ENCODE measurements around the gene MAML2.
A peak's percentile ranks its signal among the peaks of the same experiment; 100 is the strongest.
"Not testable (repeated sequence)": the region's sequence is repeated elsewhere in the genome, so short reads cannot be mapped to it uniquely, and the experiment has no call there.

Gene MAML2

DNA sequence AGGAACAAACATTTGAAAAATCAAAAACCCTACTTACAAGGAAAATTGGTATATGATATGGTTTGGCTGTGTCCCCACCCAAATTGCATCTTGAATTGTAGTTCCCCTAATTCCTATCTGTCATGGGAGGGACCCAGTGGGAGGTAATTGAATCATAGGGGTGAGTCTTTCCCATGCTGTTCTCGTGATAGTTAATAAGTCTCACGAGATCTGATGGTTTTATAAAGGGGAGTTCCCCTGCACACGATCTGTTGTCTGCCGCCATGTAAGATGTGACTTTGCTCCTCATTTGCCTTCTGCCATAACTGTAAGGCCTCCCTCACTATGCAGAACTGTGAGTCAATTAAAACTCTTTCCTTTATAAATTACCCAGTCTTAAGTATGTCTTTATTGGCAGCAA is 74.5 kb downstream of the MAML2 start:
- not testable (repeated sequence) for DNase-seq (ENCODE audit: low read depth)

DNA sequence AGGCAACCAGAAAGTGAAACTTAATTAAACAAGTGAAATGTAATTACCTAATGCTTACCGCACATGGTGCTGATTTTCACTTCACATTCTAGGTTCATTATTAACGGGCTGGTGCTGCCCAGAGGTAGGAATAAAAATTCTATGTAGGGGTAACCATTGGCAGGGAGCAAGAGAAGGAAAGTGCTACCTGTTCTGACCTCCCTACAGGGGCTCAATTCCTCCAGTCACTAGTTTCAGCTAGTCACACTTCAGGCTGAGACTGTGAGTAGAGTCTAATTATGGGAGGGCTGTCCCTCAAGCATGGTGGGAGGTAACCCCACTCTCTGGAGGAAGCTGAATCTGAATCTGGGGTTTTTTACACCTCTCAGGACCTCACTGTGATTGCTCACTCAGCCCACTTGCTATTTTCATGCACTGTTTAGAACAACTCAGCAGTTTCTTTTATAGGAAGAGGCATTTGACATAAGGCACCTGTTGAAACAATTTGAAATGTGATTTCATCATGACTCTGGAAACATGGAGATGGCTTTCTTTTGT is 75.4 kb downstream of the MAML2 start:
- no peak for DNase-seq (ENCODE audit: low read depth)

DNA sequence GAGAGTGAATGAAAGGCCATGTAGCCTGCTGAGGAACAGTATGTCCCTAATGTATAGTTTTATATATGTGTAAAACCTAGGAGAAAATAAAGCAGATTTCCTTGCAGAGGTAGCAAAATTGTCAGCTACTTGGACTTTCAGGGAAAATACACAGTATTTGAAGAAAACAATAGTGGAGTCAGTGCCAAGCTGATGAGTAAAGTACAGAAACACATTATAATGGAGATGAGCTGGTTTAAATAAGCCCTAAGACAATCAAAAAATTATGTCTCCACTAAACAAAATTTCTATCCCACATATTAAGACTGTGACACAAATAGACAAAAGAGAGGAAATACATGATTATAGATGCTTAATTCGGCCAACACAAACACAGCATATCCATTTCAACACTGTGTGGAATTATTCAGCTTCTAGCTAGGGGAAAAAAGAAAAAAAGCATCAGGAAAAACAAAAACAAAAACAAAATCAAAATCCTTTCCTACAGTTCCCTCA is 75.9 kb downstream of the MAML2 start:
- DNase-seq (ENCODE audit: low read depth) = no peak

DNA sequence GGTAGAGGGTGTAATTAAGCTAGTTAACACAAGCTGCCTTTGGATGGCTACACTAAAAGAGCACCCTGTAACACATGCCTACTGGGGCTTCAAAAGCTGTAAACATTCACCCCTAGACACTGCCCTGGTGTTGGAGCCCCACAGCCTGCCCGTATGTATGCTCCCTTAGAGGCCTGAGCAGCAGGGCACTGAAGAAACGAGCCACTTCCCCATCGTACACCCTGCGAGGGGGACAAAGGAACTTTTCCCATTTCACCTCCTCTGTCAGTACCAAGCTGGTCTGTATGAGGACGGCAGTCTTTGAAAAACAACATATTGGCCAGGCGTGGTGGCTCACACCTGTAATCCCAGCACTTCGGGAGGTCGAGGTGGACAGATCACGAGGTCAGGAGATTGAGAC is 77.0 kb downstream of the MAML2 start:
- DNase-seq (ENCODE audit: low read depth) = no peak

DNA sequence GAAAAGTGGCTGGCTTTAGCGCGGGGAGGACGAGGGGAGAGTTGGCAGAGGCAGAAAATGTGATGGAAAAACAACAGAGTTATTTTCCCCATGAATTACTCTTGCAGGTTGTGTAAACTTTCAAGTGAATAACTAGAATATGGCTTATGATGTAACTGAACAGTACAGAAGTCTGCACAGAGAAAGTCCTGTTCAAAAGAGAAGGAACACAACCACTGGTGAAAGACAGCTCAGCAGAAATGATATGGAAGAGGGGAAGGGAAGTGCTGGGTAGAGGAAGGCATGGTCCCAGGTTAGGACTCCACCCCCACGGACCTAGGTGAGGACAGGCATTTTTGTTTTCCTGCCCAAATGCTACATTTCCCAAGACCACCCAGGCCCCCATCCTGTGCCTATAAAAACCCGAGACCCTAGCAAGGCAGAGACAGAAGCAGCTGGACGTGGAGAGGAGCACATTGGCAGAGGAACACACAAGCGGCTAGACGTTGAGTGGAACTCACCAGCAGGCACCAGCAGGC is 77.7 kb downstream of the MAML2 start:
- peak; percentile 49 for DNase-seq (ENCODE audit: low read depth)

DNA sequence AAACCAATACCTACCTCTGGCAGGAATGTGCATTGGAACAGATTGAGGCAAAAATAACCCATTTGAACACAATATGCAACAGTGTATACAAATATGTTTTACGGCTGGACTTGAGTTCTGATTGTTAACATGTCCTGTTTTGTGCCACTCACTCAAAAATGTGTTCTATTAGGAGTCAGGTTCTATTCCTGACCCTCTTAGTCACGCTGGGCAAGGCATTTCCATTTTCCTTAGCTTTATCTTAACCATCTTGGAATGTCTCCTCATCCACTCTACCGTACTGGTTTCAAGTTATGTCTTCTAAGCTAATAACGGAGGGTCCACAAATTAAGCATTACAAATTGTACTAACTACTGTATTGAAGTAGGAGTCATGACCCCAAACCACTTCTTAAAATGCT is 78.6 kb downstream of the MAML2 start:
- peak; percentile 62 for DNase-seq (ENCODE audit: low read depth)

DNA sequence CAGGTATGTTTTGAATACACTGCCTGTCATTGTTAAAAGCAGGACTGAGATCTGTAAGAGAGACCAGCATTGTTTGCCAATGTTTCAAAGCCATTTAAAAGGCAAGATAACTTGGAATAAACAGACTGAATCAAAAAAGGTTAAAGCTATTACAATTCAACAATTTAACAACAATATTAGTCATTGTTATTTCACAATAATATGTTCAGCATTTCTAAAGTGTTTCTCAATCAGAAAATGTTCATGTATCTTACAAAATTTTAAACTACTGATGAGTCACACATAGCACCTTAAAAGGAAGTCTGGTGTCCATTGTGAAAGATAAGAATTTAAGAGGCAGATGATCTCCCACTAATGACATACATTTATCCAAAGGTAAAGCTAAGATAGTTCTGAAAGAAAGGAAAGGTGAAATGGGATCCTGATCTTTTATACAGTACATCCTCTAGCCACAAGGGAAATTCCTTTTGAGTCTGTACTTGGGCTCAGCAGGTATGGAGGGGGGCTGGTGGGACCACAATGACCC is 79.7 kb downstream of the MAML2 start:
- DNase-seq (ENCODE audit: low read depth) = peak; percentile 92

DNA sequence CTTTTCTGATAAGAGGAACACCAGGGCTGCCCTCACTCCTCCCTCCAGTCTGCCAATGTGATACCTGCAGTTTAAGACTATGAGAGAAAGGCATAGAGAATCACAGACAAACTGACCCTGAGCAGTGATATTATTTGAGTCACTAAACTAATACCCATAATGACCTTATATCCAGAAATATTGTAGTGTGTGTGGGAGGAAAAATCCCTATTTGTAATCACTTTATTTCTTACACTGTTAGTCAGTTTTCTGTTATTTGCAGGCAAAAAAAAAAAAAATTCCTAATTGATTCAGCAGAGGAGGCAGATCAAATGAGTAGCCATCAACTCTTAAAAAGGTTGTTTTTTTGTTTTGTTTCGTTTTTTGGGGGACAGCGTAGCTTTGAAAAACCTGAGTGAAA is 82.5 kb downstream of the MAML2 start:
- no peak for DNase-seq (ENCODE audit: low read depth)

DNA sequence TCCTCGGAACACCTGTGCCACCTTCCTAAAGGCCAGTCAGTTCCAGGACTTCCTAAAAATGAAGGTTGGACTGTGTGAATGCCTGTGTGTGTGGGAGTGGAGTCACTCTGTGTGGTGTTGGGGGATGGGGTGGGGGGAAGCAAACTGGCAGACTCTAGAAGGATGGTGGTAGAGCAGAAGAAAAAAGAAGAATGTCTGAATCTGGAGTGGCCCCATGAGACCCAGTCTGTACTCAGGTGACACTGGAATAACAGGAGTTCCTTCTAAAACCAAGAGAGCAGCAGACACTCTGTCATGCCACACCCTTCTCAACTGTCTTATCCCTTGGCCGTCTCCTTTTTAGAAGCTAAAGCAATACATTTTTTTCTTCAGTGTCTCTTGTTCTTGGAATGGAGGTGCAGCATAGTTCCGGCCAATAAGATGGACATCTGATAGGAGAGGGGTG is 82.9 kb downstream of the MAML2 start:
- no peak for DNase-seq (ENCODE audit: low read depth)

DNA sequence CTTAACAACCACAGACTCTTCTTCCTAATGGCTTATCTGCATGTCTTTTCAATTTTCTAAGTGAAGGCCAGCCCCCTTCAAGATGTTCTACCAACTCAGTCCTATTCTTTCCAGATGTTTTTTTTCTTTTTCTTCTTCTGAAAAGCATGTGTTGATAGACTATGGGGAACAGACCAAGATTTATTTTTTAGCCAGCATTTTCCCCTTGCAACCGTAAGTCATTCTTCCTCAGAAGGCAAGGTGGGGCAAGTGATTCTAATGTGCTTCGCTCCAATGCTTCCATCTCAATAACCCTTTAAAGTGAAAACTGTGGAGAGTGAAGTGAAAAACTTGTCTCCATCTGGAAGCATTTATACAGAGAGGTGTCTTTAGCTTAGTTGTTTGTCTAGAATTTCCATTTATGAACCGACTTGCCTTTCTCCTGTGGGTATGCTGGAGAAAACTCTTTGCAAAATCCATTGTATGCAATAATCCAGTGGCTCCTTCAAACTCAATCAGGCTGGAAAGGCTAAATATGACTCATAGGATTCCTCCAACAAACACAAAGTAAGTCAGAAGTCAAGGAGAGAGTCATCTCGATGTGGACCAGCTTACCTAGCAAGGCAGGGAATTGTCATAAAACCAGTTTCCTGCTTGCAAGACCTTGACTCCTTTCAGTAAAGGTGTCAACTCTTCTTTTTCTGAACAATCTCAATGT is 83.7 kb downstream of the MAML2 start:
- peak; percentile 83 for DNase-seq (ENCODE audit: low read depth)

DNA sequence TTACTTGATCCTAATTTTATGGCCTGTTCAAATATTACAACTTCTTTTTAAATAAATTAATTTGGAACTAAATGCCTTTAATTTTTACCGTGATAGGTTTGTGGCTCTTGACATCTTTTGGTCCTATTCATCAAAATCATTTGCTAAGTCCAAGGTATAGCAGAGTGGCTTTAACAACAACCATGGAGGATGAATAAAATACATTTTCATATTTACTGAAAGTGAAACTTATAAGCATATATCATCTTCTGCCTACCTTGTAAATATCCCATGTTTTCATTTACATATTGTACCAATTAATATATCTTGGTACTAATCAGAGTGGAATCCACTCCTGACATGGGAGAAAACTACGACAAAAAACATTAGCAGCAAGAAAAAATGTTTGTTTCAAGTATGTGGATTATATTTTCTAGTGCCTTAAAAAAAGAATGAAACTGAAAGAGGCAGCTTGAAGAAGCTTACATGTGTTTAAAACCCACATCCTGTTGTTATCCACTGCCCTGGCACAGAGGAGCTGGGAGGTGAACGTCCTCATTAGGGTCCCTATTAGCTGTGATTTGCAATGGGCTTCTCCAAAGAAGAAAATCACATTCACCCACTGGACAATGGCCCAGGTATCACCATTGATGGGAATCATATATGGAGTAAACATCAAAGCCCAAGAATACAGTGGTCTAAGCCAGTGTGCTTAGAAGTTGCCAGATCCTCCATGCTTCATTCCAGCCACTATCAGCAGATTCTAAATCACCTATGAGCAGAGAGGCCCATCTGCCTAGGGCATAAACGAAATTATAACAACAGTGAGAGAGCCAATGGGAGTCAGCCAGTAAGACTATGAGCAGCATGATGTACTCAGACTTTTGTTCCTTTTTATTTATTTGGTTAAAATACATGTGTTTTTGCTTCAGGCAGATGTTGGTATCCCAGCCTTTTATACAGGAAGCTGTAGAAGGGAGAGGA is 84.7 kb downstream of the MAML2 start:
- DNase-seq (ENCODE audit: low read depth) = peak; percentile 67

DNA sequence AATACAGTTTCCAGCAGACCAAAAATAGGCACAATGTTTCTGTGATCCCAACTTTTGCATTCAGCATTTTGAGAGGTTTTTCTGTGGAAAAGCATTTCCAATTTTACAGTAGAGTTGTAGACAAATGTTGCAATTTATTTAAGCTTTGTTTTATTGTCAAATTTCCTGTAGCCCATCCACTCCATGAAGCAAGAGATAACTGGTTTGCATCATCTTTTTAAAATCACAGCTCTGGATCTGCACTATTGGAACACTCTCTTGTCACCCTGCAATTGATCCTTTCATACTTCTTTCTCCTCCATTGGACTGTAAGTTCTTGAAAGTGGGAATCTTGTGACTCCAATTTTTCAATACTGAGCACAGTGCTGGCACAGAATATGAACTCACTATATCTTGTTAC is 86.0 kb downstream of the MAML2 start:
- DNase-seq (ENCODE audit: low read depth) = no peak

DNA sequence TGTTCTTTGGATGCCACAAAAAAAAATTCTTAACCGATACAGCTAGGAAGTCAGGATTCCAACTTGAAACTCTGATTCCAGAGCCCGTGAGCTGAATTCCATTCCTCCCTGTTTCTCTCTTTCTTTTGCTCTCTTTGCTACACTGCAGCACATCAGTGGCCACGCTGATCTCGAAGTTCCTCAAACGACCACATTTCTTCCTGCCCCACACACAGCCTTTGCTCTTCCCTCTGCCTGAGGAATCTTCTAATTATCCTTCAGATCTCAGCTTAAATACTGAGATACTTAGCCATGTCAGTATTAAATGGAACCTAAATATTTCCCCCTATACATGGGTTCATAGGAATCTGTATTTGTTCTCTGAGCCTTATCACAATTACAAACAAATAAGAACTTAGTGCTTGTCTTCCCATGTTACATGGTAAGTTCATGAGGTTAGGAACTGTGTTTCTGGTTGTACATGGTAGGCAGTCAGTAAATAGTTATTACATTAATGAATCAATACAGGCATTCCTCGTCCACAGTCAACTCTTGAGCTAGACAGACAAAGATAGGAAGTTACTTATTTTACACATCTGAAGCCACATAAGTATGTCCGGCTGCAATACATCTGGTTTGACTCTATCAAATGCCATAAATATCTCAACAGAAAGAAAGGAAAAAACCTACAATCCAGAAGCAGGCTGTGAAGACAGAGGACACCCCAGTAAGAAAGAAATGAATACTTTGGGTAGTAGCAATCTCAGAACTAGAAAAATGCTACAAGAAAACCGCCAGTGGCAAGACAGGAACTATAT is 86.6 kb downstream of the MAML2 start:
- no peak for DNase-seq (ENCODE audit: low read depth)

DNA sequence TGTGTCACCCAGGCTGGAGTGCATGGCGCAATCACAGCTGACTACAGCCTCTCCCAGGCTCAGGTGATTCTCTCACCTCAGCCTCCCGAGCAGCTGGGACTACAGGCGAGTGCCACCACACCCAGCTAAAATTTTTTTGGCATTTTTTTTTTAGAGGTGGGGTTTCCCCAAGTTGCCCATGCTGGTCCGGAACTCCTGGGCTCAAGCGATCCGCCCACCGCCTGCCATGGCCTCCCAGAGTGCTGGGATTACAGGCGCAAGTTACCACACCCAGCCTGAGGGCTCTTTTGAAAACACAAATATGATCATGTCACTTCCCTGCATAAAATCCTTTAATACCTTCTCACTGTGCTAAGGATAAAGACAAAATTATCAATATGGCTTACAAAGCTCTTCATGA is 88.1 kb downstream of the MAML2 start:
- DNase-seq (ENCODE audit: low read depth) = no peak

DNA sequence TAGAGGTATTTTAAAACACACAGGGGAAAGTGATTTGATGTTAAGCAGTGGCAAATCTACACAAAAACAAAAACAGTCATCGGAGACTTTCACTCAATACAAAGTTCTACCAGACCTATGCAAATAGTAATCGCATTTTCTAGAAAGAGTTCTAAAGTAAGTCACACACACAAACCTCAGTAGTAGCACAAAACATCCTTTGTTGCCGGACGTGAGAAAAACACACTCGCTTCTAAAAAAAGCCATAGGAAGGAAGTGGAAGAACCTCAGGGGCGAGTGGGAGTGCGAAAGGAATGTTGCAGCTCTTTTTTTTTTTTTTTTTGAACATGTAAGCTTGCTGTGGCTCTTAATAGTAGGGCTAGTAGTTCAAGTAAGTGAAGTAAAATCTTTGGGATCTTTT is 88.9 kb downstream of the MAML2 start:
- DNase-seq (ENCODE audit: low read depth) = peak; percentile 85

DNA sequence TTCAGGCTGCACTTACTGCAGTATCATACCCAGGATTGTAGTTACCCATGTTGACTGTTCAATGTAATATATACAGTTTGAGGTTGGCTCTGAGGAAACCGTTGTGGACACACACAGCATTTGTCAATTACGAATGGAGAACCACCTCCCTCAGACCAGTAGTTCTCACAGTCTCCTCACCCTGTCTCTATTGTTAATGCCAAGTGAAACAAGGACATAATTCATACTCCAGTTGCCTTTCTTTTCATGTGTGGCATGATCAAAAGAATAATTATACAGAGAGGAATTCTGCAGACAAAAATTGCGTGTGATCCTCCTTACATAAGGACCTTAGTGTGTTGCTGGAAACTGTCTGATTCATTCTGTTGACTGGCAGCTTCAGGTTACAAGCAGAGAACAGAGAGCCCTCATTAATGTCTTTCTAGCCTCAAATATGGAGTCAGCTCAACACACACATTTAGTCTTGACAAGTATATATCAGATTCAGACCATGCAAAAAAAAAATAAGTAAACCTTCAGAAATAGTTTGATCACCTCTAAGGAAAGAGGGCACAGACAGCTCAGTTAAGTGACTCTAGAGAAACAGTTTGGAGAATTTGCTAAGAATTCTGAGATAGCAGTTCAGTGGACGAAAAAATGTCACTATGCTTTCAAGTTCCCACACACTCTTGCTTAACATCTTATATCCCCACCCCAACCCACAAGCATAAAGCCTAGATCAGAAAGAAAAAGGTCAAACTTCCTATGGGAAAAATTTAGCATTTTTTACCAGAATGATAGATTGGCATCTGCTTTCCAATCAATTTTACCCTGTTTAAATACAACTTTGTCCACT is 96.1 kb downstream of the MAML2 start:
- DNase-seq (ENCODE audit: low read depth) = peak; percentile 84

DNA sequence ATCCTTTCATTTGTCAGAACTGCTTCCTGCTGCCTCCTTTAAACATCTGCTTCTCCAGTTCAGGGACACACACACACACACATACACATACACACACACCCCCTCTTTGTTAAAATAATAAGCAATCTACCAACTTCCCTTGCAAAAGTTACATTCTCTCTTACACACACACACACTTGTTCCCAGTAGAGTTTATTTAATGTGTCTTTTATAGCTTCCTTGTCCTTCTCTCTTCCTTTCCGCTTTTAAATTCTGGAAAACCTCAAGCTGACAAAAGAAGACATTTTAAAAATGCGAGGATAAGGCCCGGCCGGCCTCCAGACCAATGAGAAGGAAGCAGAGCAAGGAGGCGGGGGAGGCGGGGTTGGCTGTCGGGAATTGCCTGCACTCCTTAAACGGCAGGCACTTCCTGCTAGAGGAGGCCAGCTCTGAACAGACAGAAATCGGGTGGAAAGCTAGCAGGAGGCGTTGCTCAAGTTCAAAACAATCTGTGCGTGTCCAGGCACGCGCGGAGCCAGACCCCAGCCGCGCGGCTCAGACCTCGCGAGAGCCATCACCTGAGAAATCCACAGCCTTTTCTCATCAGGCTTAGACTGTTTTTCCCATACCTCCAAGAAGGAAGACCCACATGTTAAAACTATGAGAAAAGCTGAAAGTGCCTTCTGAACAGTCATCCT is 99.9 kb downstream of the MAML2 start:
- DNase-seq (ENCODE audit: low read depth) = peak; percentile 99

DNA sequence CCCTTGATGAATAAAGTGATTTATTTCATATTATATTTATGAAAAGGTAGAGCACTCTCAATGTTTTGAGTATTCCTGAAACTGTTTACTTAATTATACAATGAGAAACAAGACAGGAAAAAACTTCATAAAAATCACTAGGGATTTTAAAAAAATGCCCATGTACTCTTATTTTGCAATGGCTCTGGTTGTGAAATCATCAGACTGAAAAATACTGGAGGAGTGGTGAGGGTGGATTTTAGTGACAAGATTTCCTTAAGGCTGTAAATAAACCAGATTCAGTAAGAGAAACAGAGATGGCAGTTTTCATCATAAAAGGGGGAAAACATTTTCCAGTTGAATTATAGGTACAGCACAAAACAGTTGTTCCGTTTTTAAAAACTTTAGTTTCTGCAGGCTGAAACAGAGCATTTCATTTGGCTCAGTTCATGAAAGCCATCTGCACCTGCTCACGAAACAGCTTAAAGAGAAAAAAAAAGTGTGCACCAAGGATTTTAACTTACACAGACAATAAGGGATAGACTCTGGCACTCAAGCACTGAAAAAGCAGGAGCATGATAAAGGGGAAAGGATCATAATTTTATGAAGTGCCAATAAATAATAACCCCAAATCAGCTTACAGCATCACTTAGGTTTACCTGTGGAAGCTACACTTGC is 100.7 kb downstream of the MAML2 start:
- peak; percentile 80 for DNase-seq (ENCODE audit: low read depth)

DNA sequence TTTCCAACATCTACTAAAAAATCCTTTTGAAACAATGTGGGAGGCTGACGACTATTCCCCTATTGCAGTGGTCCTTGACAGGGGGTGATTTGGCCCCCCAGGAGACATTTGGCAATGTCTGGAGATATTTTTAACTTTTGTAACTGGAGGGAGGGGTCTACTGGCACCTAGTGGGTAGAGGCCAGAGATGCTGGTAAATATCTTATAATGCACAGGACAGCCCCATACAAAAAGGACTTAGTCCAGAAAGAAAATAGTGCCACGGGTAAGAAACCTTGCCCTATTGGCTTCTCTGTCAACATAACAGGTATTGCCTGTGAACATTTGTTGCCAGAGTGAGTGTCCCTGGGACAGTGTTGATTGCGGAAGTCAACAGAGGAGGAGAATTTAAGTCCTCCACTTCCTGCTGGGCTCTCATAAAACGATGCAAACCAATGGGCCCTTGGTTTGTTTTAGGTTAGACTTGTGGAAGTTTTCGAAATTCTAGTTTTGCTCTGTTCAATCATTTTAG is 101.6 kb downstream of the MAML2 start:
- DNase-seq (ENCODE audit: low read depth) = no peak
